NCI-H774 (cell line): ENCODE data around the gene TMEM247.

Experiments used
- DNase-seq: peaks from one replicate; lab custom pipeline; 2025; lab: John Stamatoyannopoulos, UW

TMEM247 gene

DNA sequence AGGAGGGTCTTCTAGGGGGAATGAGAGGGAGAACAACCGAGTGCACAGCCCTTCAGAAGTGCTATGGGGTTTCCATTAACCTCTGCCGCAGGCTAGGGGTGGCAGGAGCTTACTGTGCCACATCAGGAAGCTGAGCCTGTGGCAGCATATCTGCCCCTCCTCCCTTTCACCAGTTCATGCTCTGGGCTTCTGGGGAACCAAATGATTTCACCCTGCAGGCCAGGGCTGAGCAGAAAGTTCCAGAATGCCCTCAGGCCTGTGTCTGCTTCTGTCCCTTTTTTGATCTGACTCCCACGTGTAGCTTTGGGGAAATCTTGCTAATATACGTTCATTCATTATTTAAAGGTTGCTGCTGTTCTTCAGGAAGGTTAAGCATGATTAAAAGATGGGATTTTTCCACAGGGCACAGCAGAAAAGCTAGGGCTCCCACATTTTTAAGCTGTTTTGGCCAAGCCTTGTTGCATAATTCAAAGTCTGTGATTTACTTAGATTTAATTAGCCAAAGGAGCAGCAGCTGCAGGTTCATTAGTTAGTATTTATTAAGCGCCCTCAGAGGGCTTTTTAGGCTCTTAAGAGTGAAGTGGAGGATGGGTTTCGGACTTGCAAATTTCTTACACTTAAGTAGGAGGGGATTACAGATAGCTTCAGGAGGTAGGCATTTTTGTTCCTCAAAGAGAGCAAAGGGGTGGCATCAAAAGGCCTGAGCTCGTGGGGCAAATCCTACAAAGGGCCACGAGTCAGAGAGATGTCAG lies 10.2 kb downstream of the TMEM247 start:
- no peak for DNase-seq

DNA sequence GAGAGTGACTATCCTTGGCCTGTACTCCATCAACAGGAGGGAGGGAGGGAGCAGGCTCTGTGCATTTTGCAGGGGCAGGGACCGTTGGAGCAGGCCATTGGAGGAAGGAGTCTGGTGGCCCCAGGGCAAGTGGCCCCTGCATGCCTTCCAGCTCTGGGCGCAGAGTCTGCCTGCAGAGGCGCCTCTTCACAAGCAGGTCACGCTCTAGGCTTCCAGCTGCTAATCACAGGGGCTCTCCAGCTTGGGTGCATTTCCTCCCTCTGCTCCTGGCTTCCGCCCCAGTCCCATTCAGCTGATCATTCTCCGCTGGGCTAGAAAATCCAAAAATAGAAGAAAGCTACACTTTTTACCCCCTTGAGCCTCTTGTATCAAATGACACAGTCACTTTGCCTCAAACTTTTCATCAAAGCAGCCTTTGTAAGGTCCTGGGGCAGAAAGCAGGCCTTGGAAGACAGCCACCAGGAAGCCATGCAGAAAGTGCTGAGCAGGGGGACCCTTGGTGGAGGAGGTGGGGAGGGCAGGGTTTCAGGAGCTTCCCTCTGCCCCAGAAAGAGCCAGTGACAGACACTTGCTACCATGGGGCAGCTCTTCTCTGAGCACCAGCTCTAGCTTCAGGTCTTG lies 11.3 kb downstream of the TMEM247 start:
- no peak for DNase-seq

DNA sequence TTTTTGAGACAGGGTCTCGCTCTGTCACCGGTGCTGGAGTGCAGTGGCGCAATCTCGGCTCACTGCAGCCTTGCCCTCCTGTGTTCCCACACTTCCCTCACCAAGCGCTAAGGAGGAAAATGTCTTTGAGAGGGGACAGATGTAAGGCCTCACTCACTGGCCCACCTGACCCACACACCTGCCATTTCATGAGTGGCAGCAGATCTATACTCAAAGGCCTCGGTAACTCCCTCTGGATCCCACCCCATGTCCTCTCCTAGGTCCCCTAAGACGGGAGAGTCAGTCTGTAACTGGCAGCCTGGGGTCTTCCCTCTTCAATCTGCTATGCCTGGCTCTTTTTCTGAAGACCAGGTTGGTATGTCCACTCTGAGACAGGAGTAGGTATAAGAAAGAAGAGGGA lies 12.9 kb downstream of the TMEM247 start:
- no peak for DNase-seq

DNA sequence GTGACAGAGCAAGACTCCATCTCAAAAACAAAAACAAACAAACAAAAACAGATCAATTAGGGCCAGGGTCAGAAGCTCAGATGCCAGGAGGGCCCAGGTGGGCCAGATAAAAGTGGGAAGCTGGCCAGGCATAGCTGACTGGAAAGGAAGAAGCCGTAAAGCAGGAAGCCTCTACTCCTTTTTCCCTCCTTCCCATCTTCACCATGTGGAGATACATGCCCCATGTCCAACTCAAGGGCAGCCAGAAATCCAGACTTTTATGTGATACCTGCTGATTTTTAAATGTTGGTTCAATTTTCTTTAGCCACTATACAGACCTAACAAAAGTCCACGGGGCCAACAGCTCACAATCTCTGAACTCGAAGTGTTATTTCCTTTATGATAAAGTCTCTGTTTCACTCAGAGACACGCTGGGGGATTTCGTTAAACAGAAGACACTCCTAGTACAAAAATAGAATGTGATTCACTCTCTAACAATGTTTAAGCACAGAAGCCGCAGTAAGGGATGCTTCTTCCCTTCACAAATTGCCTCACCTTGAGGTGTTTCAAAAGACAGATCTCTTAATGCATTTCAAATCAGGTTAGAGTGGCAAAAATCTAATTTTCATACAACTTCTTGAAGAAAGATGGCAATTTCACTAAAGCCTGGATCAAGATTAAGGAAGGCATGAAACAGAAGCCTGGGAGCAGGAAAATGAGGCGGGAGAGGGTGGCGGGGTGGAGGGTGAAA lies 14.0 kb downstream of the TMEM247 start:
- no peak for DNase-seq

DNA sequence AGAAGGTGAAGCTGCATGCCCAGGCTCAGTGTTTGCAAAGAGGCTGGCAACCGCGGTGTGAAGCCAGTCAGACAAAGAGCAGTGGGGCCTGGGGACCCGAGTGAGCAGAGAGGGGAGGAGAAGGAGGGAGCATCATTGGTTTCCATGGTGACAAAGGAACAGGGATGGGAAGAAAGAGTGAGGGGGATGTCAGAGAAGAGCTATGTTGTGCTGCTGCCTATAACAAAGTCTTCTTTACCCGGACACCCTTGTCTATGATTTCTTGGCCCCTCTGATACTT lies 14.5 kb downstream of the TMEM247 start:
- no peak for DNase-seq

DNA sequence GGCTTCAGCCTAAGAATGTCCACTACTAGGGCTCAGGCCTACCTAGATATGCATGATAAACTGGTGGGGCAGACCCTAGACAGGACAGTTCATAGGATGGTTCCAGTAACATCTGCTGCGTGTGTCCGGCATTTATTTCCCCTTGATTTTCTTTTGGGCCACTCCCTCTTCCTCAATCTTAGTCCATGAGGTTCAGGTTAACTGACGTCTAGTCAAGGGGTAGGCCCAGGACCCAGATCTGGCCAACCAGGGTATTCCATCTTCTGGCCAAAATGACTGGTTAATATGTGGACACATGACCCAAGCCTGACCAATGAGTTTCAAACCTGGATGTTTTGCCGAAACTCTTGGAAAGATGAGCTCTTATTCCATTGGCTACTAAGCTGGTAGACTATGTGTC lies 15.2 kb downstream of the TMEM247 start:
- no peak for DNase-seq

DNA sequence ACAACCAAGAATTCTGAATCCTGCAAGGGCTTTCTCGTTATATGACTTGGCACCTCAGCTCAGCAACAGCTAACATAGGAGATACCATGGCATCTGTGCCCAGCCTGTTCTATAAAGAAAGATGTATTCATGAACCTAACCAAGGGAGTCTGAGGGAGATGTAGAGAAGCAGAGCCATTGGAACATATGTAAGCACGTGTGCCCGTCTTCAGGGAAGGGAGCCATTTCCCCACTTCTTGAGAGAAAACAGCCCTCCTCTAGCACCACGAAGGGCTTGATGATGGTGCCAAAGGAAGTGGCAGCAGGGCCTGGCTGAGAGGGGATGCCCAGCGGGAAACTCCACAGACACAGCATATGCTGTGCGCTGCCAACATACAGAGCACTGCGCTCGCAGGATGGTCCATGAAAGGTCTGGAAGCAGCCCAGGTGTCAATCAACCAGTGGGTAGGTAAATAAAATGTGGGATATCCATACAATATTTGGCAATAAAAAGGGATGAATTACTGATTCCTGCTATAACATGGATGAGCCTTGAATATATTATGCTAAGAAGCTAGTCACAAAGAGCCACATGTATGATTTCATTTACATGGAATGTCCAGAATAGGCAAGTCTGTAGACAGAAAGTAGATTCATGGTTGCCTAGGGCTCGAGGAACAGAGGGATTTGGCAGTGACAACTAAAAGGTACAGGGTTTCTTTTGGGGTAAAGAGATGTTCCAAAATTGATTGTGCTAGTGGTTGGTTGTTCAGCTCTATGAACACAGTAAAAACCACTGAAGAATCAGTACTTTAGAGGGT lies 16.1 kb downstream of the TMEM247 start:
- DNase-seq = no peak

DNA sequence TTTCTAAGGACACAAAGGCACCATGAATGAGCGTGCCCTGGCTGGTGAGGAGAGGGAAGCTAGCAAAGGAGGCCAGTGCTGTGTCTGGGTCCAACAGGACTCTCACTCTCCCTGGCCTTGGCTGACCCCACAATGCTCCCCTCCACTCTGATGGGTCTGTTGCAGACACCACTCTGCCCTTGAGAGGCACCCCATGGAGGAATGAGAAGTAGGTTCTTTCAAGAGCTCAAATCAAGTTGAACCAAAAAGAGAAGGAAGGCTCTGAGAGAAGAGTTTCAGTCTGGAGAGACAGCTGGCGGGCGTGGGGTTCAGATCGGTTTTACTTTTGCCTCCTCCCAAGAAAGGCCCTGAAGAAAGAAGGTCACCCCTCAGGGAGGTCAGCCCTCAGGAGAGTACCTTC lies 18.4 kb downstream of the TMEM247 start:
- no peak for DNase-seq

DNA sequence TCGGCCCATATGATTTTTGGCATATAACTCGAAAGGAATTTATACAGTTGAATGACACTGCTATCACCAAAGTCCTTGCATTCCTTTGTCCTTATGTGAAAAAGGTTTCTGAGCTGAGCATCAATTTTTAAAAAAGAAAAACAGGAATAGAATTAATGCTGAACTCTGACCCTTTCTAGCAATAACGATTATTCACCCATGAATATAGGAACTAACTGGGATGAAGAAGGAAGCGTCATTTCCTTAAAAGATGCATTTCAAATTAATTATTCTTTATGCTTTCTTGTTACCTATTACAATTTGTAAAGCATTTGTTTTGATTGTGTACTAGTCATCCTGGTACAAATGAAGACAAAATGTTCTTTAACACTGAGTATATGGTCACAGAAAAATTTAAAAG lies 19.3 kb downstream of the TMEM247 start:
- DNase-seq = no peak

DNA sequence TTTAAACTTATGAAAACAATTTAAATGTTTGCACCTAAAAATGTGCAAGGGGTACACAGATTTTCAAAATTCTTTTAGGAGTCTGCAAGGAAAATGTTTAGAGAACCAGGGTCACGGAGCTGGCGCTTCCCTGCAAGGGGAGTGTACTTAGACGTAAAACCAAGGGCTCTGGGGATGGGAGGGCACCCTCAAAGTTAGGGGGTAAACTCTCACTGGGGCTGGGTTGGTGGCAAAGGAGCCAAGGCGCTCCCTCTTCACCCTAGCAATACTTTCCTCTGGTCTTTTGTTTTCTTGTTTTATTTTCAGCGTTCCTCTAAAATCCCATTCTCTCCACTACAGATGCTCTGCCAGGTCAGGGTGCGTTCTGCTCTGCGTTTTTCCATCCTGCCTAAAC lies 20.0 kb downstream of the TMEM247 start:
- no peak for DNase-seq

DNA sequence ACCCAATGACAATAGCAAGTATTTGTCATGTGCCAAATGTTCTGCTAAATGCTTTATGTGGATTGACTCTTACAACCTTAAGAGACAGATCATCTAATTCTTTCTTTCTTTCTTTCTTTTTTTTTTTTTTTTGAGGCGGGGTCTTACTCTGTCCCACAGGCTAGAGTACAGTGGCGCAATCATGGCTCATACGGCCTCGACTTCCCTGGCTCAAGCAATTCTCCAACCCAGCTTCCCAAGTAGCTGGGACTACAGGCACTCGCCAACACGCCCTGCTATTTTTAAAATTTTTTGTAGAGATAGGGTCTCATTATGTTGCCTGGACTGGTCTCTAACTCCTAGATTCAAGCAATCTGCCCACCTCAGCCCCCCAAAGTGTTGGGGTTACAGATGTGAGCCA lies 21.4 kb downstream of the TMEM247 start:
- DNase-seq = no peak

DNA sequence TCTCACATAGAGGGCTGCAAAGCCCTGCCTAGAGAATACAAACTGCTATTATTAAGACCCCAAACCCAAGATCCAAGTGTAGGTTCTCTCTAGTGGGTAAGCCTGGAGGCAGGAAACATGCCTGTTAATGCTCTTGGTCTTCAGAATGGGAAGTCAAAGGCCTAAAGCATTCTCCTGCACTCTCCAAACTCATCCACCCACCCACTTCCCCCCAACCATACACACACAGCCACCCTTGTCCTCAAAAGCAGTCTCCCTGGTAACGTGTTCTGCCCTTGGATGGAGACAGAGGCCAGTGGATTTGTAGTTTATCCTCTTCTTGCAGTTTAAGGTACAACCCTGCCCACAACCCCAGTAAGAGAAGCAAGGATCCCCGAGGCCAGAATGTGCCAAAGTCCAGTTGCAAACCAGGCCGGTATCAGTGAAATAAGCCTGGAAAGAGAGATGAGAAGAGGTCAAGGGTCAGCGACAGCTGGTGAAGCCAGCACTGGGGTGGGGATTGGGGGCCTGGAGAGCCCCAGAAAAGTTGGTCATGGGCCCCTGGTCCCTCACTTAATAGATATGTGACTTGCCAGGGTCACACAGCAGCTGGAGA lies 23.0 kb downstream of the TMEM247 start:
- no peak for DNase-seq

DNA sequence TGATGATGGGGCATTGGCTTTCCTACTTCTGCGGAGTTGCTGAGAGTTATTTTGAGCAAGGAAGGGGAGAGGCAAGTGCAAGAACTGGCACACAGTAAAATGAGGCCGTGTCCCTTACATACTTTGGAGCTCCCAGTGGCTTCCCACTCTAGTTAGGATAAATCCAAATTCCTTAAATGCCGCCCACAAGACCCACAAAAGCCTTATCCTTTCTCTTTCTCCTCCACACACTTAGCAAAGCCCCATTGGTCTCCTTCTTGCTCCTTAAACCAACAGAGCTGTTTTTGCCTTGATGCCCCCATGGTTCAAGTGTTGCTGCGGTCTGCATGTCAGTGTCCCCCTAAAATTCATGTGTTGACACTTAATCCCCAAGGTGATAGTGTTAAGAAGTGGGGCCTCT lies 24.3 kb downstream of the TMEM247 start:
- DNase-seq = no peak

DNA sequence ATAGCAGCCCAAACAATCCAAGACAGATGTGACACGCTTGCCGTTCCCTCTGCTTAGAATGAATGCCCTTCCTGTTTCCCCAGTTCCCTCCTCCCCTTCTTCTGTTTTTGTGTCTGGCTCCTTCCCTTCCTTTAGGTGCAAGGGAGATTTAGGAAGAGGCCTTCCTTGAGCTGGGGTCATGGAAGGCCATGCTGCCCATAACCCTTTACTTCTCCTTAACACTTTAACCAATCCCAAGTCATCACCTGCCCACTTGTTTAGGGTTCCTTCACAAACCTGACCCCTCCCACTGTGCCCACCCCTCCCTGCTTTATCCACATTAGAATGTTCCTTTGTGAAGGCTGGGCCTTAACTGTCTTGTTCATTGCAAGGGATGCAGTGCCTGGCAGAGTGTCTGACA lies 24.9 kb downstream of the TMEM247 start:
- DNase-seq = no peak

DNA sequence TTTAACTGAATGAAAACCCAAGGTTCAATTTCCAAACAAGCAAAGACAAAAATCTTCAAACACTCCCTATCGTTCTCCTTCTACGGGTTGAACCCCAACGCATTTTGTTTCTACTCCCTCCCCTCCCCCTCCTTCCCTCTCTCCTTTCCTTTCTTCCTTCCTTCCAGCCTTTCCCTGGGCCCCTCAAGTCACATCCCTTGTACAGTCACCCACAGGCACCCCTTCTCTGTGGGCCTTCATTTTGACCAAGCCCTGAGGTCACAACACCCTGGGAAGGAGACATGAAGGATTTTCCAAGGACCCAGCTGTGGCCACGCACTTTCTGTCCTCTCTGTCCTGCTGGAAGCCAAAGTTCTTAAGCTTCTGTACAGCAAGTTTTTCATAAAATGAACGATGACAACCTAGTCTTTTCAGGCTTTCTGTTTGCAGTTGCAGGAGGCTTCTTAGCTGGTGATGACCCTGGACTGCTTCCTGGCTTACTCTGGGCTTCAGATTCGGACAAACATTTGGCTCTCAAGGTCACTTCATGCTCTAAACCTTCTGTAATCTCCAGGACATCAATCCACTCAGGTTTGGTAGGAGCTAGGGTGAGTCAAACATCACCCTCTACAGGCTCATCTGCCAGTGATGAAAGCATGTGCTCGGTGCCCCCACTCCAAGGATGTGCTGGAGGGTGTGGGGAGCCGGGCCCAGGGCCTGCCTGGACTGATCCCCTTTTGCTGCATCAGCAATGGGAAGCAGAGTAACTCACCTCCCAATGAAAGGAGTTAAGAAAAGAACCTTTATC lies 25.5 kb downstream of the TMEM247 start:
- no peak for DNase-seq

DNA sequence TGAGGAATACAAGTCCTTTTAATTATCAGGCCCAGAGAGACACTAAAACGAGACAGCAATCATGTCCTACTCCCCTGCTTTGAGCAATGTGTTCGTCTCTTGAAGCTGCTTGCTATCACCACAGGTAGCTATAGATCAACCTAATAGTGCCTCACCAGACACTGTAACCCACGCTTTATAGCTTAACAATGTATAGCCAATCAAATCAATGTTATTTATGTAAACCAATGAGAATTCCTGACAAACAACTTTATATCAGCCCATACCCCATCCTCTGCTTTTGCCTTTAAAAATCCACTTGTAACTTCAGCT lies 26.1 kb downstream of the TMEM247 start:
- DNase-seq = no peak

DNA sequence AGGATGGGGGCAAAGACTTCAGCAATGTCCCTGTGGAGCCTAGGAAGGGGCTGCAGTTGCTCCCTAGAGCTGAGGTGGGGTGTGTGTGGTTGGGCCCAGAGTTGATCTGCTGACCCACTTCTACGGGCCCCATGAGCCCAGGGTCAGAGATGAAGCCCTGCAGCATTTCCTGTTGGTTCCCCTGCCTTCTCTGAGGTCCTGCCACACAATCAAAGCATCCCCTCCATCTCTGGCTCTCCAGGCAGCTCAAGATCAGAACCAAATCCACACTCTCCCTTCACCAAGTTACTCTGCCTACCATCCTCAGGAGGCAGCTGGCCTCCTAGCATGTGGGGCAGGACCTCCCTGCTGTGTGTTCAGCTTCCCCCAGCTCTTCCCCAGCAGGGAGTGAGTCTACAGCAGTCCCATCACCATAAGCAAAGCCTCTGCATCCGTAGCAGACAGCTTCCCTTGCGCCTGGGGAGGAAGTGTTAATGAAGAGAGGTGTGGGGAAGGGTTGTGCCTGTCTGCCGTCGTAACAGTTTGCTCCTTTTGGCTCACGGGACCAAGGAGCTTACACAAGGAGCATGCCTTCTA lies 26.9 kb downstream of the TMEM247 start:
- no peak for DNase-seq

DNA sequence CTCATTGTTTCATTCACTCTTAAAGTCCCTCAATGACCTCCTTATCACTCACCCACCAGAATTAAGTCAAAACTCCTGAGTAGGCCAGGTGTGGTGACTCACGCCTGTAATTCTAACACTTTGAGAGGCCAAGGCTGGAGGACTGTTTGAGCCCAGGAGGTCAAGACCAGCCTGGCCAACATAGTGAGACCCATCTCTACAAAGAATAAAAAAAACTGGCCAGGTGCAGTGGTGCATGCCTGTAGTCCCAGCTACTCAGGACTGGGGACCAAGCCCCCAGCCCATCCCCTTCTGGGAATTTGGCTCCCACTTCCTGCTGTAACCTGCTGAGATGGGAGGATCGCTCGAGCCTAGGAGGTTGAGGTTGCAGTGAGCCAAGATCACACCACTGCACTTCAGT lies 28.9 kb downstream of the TMEM247 start:
- no peak for DNase-seq

DNA sequence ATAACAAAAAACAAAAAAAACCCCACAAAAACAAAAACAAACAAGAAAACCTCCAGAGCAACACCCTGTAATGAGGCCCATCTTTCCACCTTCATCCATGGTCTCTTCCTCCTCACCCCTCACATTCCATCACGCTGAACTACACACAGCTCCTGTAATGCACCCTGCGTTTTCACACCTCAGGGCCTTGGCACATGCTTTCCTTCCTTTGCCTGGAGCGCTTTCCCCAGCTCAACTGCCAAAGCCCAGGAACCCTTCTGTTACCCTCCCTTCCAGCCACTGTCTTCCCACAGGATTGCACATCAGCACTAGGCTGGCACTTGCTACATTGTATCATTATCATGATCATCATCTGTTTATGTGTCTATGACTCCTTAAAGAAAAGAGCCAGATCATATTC lies 29.4 kb downstream of the TMEM247 start:
- DNase-seq = no peak

DNA sequence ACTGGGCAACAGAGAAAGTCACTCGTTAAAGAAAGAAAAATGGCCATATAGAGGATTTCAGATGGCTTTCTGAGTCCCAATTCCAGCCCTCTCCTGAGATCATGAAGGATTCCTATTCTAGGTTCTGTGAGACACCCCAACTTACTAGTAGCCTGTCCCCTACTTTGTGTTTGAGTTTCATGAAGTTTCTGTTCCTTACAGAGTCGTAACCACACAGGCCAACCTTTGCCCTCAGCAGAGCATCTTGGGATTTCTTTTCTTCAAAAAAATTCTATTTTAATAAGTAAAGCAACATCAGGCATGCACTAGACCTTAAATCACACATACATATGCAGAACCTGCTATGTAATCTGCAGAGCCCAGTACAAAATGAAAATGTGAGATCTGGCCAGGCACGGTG lies 30.4 kb downstream of the TMEM247 start:
- no peak for DNase-seq

DNA sequence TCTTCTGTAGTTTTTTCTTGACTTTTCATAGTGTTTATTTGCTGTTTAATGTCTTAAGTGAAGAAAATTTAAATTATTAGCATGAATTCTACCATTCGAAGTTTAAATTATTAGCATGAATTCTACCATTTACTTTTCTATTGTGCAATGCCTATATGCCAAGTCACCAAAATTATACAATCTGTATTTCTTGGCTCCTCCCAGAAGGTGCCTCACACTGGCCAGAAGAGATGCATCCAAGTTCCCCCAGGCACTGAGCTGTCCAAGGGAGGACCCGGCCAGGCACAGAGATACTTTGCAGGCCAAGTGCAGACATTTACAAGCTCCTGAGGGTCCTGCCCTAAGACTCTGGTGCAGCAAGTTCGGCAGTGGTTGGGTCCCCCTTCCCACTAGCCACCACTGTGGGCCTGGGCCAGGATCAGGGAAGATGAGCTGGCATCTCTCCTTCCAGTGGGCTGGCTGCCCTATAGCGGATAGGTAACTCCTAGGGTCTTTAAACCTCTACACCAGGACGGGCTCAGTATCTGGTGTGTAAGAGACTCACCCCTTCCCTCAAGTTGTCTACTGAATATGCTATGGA lies 31.3 kb downstream of the TMEM247 start:
- no peak for DNase-seq
